ENCODE data around the gene KRTAP5-2. TPM values are rescaled to one million over a fixed set of nuclear protein-coding genes. Genes with fewer than 3 reads are reported as not detected.

KRTAP5-2 gene
- total RNA-seq, 4 donors from 2014 or later: not detected

DNA sequence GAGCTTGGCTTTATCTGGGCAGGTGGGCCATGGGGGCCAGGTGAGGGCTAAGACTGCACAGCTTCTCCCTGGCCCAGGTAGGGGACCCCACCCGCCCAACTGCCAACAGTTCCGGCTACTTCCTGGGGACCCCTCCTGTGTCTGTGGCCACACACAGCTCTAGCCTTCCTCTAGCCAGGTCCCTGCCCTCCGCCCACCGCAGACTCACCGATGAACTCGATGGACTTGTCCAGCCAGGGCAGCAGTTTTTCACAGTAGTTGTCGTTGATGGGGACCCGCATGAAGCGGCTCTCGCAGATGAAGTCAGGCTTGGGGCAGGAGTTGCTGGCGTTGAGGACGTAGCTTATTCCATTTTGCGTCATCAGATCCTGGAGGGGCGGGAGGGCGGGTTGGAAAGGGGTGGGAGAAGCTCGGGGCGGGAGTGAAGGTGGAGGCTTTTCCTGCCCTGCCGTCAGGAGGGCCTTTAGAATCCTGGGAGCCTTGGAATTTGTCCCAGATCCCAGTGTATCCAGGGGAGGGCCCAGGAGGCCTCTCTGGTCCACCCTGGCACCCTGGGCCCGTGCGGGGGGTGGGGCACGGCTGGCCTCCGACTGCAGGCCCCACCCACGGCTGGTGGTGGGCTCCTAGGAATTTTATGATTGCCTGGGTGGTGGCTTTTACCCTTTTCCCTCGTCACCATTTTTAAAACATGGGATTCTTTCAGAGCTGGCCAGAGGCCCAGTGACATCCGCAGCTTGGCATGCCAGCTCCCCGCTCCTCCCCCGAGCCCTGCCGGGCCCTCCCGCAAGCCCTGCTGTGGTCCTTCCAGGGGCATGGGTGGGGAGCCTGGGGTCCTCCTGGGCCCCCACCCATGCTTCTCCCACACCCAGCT is 40.0 kb downstream of the KRTAP5-2 start:
- Histone ChIP-seq H3K36me3 (peaks cover 0 to 6% (median 0%) of the 10 kb centered on the region in 4 donors), H3K27me3 (no peaks in the 10 kb centered on the region), H3K27ac (peak overlapping the region; percentile 84 to 98 (median 90)), H3K4me3 (no peak overlapping the region), H3K9me3 (no peaks in the 10 kb centered on the region), H3K4me1 (peaks cover 32 to 49% (median 39%) of the 10 kb centered on the region in 4 donors)
- peak; percentile 66 for DNase-seq
- in situ Hi-C loops (cut with MboI; ENCODE audit: low pct_ligation_motif_present in 1 of 4, low pct_unique_long_range_greater_than_20kb in 1 of 4, low sequenced_read_pairs in 3 of 4) (no loop called here), intact Hi-C loops (cut with DNase I; ENCODE audit: low total_unique reads) (no loop called here)
- WGBS, 2 donors (ENCODE audit: low coverage in 1 of 2): 55% methylated on average over 27 of the region's 29 CpGs; no CpG with 5 or more reads in 1 of the 2 donors
- TF ChIP-seq POLR2AphosphoS5 (IDR thresholded peaks at IDR 0.05) (peak in 2 of 3 donors; percentile 5 to 9), POLR2A (IDR thresholded peaks at IDR 0.05) (no peak)

DNA sequence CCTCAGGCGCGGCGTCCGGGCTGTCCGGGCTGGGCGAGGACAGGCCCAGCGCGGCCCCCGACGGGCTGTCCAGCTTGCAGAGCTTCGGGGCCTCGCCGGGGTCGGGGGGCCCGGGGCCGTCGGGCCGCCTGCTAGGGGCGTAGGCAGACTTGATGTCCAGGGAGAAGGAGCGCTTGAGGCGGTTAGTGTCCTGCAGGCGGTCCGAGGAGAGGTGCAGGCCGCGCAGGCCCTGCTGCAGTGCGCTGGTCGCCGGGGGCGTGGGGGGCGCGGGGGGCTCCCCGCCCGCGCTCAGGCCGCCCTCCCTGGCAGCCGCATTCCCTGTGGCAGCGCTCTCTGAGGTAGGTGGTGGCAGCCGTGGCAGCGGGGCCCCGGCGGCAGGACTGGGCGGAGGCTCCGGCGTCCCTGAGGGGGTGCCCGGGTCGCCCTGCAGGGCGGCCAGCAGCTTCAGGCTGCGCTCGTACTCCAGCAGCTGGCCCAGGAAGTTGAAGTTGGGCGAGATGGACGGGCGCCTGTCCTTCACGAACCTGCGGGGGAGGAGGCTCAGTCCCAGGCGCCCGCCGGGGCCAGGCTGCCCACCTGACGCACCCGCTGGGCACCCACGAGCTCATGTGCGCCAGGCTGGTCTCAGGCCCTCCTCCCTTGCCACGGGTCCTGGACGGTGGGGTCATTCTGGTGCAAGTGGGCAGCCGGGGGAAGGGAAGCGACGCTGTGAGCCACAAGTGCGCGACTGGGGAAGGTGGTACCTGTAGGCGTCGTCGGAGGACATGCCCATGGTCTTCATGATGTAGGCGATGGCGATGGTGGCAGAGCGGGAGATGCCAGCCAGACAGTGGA is 40.8 kb downstream of the KRTAP5-2 start:
- in situ Hi-C loops (cut with MboI; ENCODE audit: low pct_ligation_motif_present in 1 of 4, low pct_unique_long_range_greater_than_20kb in 1 of 4, low sequenced_read_pairs in 3 of 4): no loop called here
- H3K27me3 ChIP-seq: no peaks in the 10 kb centered on the region
- H3K4me1 ChIP-seq: peaks cover 32 to 49% (median 39%) of the 10 kb centered on the region in 4 donors
- intact Hi-C loops (cut with DNase I; ENCODE audit: low total_unique reads): no loop called here
- 93% methylated on average over 45 of the region's 74 CpGs; no CpG with 5 or more reads in 1 of the 2 donors for WGBS, 2 donors (ENCODE audit: low coverage in 1 of 2)
- peaks cover 0 to 6% (median 0%) of the 10 kb centered on the region in 4 donors for H3K36me3 ChIP-seq
- TF ChIP-seq POLR2A (IDR thresholded peaks at IDR 0.05) (no peak), EP300 (IDR thresholded peaks at IDR 0.05; ENCODE audit: low read depth) (no peak), POLR2AphosphoS5 (IDR thresholded peaks at IDR 0.05) (no peak), CTCF (IDR thresholded peaks at IDR 0.05) (no peak)
- DNase-seq: no peak
- H3K27ac ChIP-seq: peak overlapping the region; percentile 84 to 98 (median 90)
- H3K4me3 ChIP-seq: no peak overlapping the region
- H3K9me3 ChIP-seq: no peaks in the 10 kb centered on the region

GRCh38 chr11:1556278-1556902 is 41.7 kb downstream of the KRTAP5-2 start:
- H3K4me1 ChIP-seq: peaks cover 32 to 49% (median 39%) of the 10 kb centered on the region in 4 donors
- H3K27ac ChIP-seq: no peak overlapping the region
- H3K4me3 ChIP-seq: no peak overlapping the region
- no peak for DNase-seq
- TF ChIP-seq EP300 (IDR thresholded peaks at IDR 0.05; ENCODE audit: low read depth): no peak
- TF ChIP-seq POLR2A (IDR thresholded peaks at IDR 0.05): no peak
- TF ChIP-seq POLR2AphosphoS5 (IDR thresholded peaks at IDR 0.05): no peak
- no peak for TF ChIP-seq CTCF (IDR thresholded peaks at IDR 0.05)
- no peaks in the 10 kb centered on the region for H3K27me3 ChIP-seq
- 76 to 83% methylated on average over 20 to 60 of the region's 63 CpGs for WGBS, 2 donors (ENCODE audit: low coverage in 1 of 2)
- H3K36me3 ChIP-seq: peaks cover 0 to 6% (median 0%) of the 10 kb centered on the region in 4 donors
- in situ Hi-C loops (cut with MboI; ENCODE audit: low pct_ligation_motif_present in 1 of 4, low pct_unique_long_range_greater_than_20kb in 1 of 4, low sequenced_read_pairs in 3 of 4): no loop called here
- intact Hi-C loops (cut with DNase I; ENCODE audit: low total_unique reads): no loop called here
- no peaks in the 10 kb centered on the region for H3K9me3 ChIP-seq

- in situ Hi-C loops (cut with MboI; ENCODE audit: low pct_ligation_motif_present in 1 of 4, low pct_unique_long_range_greater_than_20kb in 1 of 4, low sequenced_read_pairs in 3 of 4): no loop called here
- Histone ChIP-seq H3K27ac (no peak overlapping the region), H3K4me1 (peaks cover 32 to 49% (median 39%) of the 10 kb centered on the region in 4 donors), H3K27me3 (no peaks in the 10 kb centered on the region), H3K4me3 (no peak overlapping the region), H3K36me3 (peaks cover 0 to 6% (median 0%) of the 10 kb centered on the region in 4 donors), H3K9me3 (no peaks in the 10 kb centered on the region)
- WGBS, 2 donors (ENCODE audit: low coverage in 1 of 2): 85% methylated on average over 9 of the region's 9 CpGs; no CpG with 5 or more reads in 1 of the 2 donors
- no peak for DNase-seq
- TF ChIP-seq CTCF (IDR thresholded peaks at IDR 0.05) (no peak), POLR2A (IDR thresholded peaks at IDR 0.05) (no peak), POLR2AphosphoS5 (IDR thresholded peaks at IDR 0.05) (no peak), EP300 (IDR thresholded peaks at IDR 0.05; ENCODE audit: low read depth) (no peak)
- intact Hi-C loops (cut with DNase I; ENCODE audit: low total_unique reads): no loop called here
Measured at GRCh38 chr11:1555713-1556153, 42.4 kb downstream of the KRTAP5-2 start.
